ENCODE measurements around the gene CLEC4G. TPM values are rescaled to one million over a fixed set of nuclear protein-coding genes. Genes with fewer than 3 reads are reported as not detected.

CLEC4G gene
- total and polyA plus RNA-seq, 9 donors = 0.27 to 1.4 (median 0.46) TPM; not detected in 1

DNA sequence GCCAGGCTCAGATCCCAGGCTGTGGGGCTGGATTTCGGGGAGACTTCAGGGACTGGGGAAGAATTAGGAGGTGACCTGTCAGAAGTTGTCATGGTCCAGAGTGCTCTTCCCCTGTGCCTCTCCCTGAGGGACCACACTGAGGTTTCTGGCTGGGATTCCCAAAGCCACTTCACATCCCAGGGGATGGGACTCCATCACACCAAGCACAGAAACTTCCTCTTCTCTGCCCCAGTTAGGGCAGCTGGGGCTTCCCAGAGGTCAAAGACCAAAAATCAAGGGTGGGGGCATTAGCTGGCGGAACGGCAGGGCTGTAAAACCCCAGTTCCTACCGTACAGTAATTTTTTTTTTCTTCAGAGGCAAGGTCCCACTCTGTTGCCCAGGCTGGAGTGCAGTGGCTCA, 37.4 kb downstream of the CLEC4G start:
- Histone ChIP-seq H3K4me1 (ENCODE audit: insufficient read depth) (no peaks in the 10 kb centered on the region), H3K9me3 (no peaks in the 10 kb centered on the region), H3K27me3 (no peaks in the 10 kb centered on the region), H3K36me3 (no peaks in the 10 kb centered on the region), H3K27ac (no peak overlapping the region), H3K4me3 (no peak overlapping the region)
- 59 to 63% (median 63%) methylated on average over 4 of the region's 4 CpGs for WGBS, 3 donors
- intact Hi-C loops (cut with DNase I) = no loop called here
- no peak for DNase-seq
- no peak for TF ChIP-seq POLR2A (IDR thresholded peaks at IDR 0.05)
- TF ChIP-seq EP300 (IDR thresholded peaks at IDR 0.05) = no peak
- no peak for TF ChIP-seq CTCF (IDR thresholded peaks at IDR 0.05)

GRCh38 chr19:7692417-7693088, 39.4 kb downstream of the CLEC4G start:
- H3K27me3 ChIP-seq = no peaks in the 10 kb centered on the region
- H3K4me1 ChIP-seq (ENCODE audit: insufficient read depth) = no peaks in the 10 kb centered on the region
- no peak for DNase-seq
- no peaks in the 10 kb centered on the region for H3K36me3 ChIP-seq
- no peaks in the 10 kb centered on the region for H3K9me3 ChIP-seq
- H3K4me3 ChIP-seq = no peak overlapping the region
- intact Hi-C loops (cut with DNase I) = no loop called here
- H3K27ac ChIP-seq = no peak overlapping the region
- WGBS, 3 donors = 72 to 87% (median 73%) methylated on average over 13 of the region's 13 CpGs
- TF ChIP-seq EP300 (IDR thresholded peaks at IDR 0.05) (no peak), CTCF (IDR thresholded peaks at IDR 0.05) (no peak), POLR2A (IDR thresholded peaks at IDR 0.05) (no peak)

GRCh38 chr19:7691497-7691896, 40.4 kb downstream of the CLEC4G start:
- Histone ChIP-seq H3K27me3 (no peaks in the 10 kb centered on the region), H3K36me3 (no peaks in the 10 kb centered on the region), H3K4me1 (ENCODE audit: insufficient read depth) (no peaks in the 10 kb centered on the region), H3K9me3 (no peaks in the 10 kb centered on the region), H3K27ac (no peak overlapping the region), H3K4me3 (no peak overlapping the region)
- intact Hi-C loops (cut with DNase I) = no loop called here
- DNase-seq = no peak
- TF ChIP-seq CTCF (IDR thresholded peaks at IDR 0.05) = no peak
- TF ChIP-seq POLR2A (IDR thresholded peaks at IDR 0.05) = no peak
- no peak for TF ChIP-seq EP300 (IDR thresholded peaks at IDR 0.05)

DNA sequence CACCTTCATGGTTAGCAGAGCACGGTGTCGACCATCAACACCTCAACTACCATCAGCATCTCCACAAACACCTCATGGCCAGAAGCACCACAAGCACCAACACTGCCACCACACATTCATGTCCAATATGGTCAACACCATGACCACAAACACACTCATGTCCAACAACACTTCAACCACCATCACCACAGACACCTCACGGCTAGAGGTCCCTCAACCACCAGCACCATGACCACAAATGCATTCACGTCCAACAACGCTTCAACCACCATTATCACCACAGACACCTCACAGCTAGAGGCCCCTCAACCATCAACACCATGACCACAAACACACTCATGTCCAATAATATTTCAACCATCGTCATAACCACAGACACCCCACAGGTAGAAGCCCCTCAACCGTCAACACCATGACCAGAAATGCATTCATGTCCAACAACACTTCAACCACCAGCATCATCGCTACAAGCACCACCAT, 41.1 kb downstream of the CLEC4G start:
- H3K9me3 ChIP-seq = no peaks in the 10 kb centered on the region
- 80 to 89% (median 83%) methylated on average over 8 of the region's 8 CpGs for WGBS, 3 donors
- no peaks in the 10 kb centered on the region for H3K36me3 ChIP-seq
- no peak overlapping the region for H3K27ac ChIP-seq
- no peak overlapping the region for H3K4me3 ChIP-seq
- H3K27me3 ChIP-seq = no peaks in the 10 kb centered on the region
- intact Hi-C loops (cut with DNase I) = no loop called here
- TF ChIP-seq EP300 (IDR thresholded peaks at IDR 0.05) (no peak), POLR2A (IDR thresholded peaks at IDR 0.05) (no peak), CTCF (IDR thresholded peaks at IDR 0.05) (no peak)
- DNase-seq = no peak
- H3K4me1 ChIP-seq (ENCODE audit: insufficient read depth) = no peaks in the 10 kb centered on the region
